GM21576 (cell line): Measurements from ENCODE around the gene LYRM7.
"Not testable (repeated sequence)": the region's sequence is repeated elsewhere in the genome, so short reads cannot be mapped to it uniquely, and the experiment has no call there.

Source experiments
- ATAC-seq: cut with Tn5 transposase; IDR thresholded peaks from one replicate; pipeline ENCODE4 v1.9.1; 2021; ENCODE audit warnings: mild to moderate bottlenecking, moderate library complexity; ENCODE audit not compliant: unreplicated experiment

The LYRM7 gene

GRCh38 chr5:131170540-131171275 is at the start of gene LYRM7:
LYRM7 (plus strand) TSS chr5:131170944; CDS start chr5:131171021, 77 bp downstream.
- peak; percentile 98 for ATAC-seq

- ATAC-seq = not testable (repeated sequence)
These were observed 43.5 kb upstream of the LYRM7 start for GRCh38 chr5:131127244-131127643.

- ATAC-seq = no peak
These were observed 41.4 kb upstream of the LYRM7 start for GRCh38 chr5:131129306-131129705.

GRCh38 chr5:131133091-131133490 is 37.7 kb upstream of the LYRM7 start:
- ATAC-seq = not testable (repeated sequence)

- not testable (repeated sequence) for ATAC-seq
These were observed 32.3 kb upstream of the LYRM7 start for GRCh38 chr5:131138406-131138805.

GRCh38 chr5:131139321-131139720 is 31.4 kb upstream of the LYRM7 start:
- no peak for ATAC-seq

- ATAC-seq = no peak
These were observed 27.6 kb upstream of the LYRM7 start for GRCh38 chr5:131142970-131143617.

GRCh38 chr5:131147258-131147657 is 23.5 kb upstream of the LYRM7 start:
- ATAC-seq = no peak

- no peak for ATAC-seq
These were observed 21.9 kb upstream of the LYRM7 start for GRCh38 chr5:131148835-131149234.

- ATAC-seq = no peak
These were observed 20.3 kb upstream of the LYRM7 start for GRCh38 chr5:131150408-131150807.

GRCh38 chr5:131151216-131151615 is 19.5 kb upstream of the LYRM7 start:
- no peak for ATAC-seq

- no peak for ATAC-seq
These were observed 14.4 kb upstream of the LYRM7 start for GRCh38 chr5:131156385-131156784.

- ATAC-seq = no peak
These were observed 13.8 kb upstream of the LYRM7 start for GRCh38 chr5:131156957-131157356.

GRCh38 chr5:131160134-131160533 is 10.6 kb upstream of the LYRM7 start:
- no peak for ATAC-seq

- no peak for ATAC-seq
These were observed 7.2 kb upstream of the LYRM7 start for GRCh38 chr5:131163276-131164119.

- ATAC-seq = peak; percentile 62
These were observed 6.3 kb upstream of the LYRM7 start for GRCh38 chr5:131164191-131165118.

GRCh38 chr5:131165119-131165727 is 5.5 kb upstream of the LYRM7 start, which contains the start of gene HINT1:
HINT1 (minus strand) TSS chr5:131165256; CDS start chr5:131165205, 51 bp downstream.
- ATAC-seq = peak; percentile 84

- ATAC-seq = no peak
These were observed 3.1 kb upstream of the LYRM7 start for GRCh38 chr5:131167615-131168014.

GRCh38 chr5:131169810-131170539 is 769 bp upstream of the LYRM7 start:
- ATAC-seq = no peak
